Endothelial cell of umbilical vein (primary cell): ENCODE results near the gene GRK5. TPM values are rescaled to one million over a fixed set of nuclear protein-coding genes. Genes with fewer than 3 reads are reported as not detected.

Experiments
- BruUV-seq: library from RNA; stranded (reverse); fragments of 400-500 nt; replicated peaks from 2 replicates; lab custom pipeline; 2021; lab: Mats Ljungman, UMichigan
- CTCF ChIA-PET: fragments of 300-600, 350-600 bp; sonication (Branson Sonifier 250); formaldehyde crosslinking; loops from one replicate; lab custom pipeline; 2021; ENCODE audit warnings: antibody characterized with exemption, inconsistent platforms; lab: Charles Lee
- POLR2A ChIA-PET: fragments of 300-600, 350-600 bp; sonication (Branson Sonifier 250); formaldehyde crosslinking; loops from one replicate; lab custom pipeline; 2021; ENCODE audit warnings: antibody characterized with exemption, inconsistent platforms; lab: Charles Lee
- DNase-seq: peaks from one replicate; pipeline ENCODE4 v3.0.0-alpha.2; 2011; ENCODE audit warnings: low read depth, low spot score
- FAIRE-seq: peaks from 2 replicates; lab custom pipeline; 2011; peaks lifted over from hg19 to GRCh38; lab: Jason Lieb, UNC
- H2AFZ ChIP-seq: 2 replicates; pipeline ENCODE4 v1.6.0; 2012; ENCODE audit warnings: low read depth, low read length, control low read depth, inconsistent platforms
- H3K27ac ChIP-seq: 2 replicates; pipeline ENCODE4 v1.5.1; 2011; ENCODE audit warnings: low read depth, mild to moderate bottlenecking, control low read depth, low read length, moderate library complexity; ENCODE audit not compliant: insufficient read depth
- H3K27me3 ChIP-seq, 2 experiments: 2 replicates each; pipeline versions ENCODE4 v1.6.0 to v1.6.1; 2011; ENCODE audit warnings: low read length in 2 of 2, mixed read lengths in 1 of 2; ENCODE audit not compliant: control insufficient read depth in 2 of 2, insufficient read depth in 2 of 2
- H3K36me3 ChIP-seq, 2 experiments: 2 replicates in 1 of 2; 3 replicates in 1 of 2; pipeline ENCODE4 v1.5.1; 2011; ENCODE audit warnings: low read length in 2 of 2, mild to moderate bottlenecking in 1 of 2, moderate library complexity in 1 of 2; ENCODE audit not compliant: control insufficient read depth in 2 of 2, insufficient read depth in 2 of 2; ENCODE audit errors: extremely low read depth in 1 of 2
- H3K4me1 ChIP-seq: 3 replicates; pipeline ENCODE4 v1.5.1; 2011; ENCODE audit warnings: mild to moderate bottlenecking, low read length; ENCODE audit not compliant: control insufficient read depth, insufficient read depth; ENCODE audit errors: extremely low read depth
- H3K4me2 ChIP-seq: 2 replicates; pipeline ENCODE4 v1.6.1; 2011; ENCODE audit warnings: low read length, control low read depth, mixed read lengths; ENCODE audit not compliant: insufficient read depth
- H3K4me3 ChIP-seq, 3 experiments: fragments of 200-600 bp in 1 of 3; sonication (generic), shearing (Covaris generic) in 1 of 3; replicated peaks in 1 of 3; 2 replicates each; pipeline ENCODE4 v1.5.1; 2011 to 2016; ENCODE audit warnings: control low read depth in 3 of 3, low read length in 3 of 3, mild to moderate bottlenecking in 2 of 3, inconsistent platforms in 1 of 3, low read depth in 1 of 3, moderate library complexity in 1 of 3; ENCODE audit not compliant: insufficient read depth in 1 of 3
- H3K79me2 ChIP-seq: 2 replicates; pipeline ENCODE4 v1.6.0; 2012; ENCODE audit warnings: low read length, inconsistent platforms; ENCODE audit not compliant: control insufficient read depth, insufficient read depth
- H3K9ac ChIP-seq: replicated peaks from 2 replicates; pipeline ENCODE3; 2011; ENCODE audit warnings: low read length, control low read depth; ENCODE audit not compliant: insufficient read depth; ENCODE audit errors: extremely low read depth
- H3K9me1 ChIP-seq: replicated peaks from 3 replicates; pipeline ENCODE4 v1.6.0; 2011; ENCODE audit warnings: mild to moderate bottlenecking, low read length; ENCODE audit not compliant: control insufficient read depth, insufficient read depth; ENCODE audit errors: extremely low read depth
- H3K9me3 ChIP-seq: replicated peaks from 2 replicates; pipeline ENCODE4 v1.5.1; 2012; ENCODE audit warnings: low read length, inconsistent platforms; ENCODE audit not compliant: control insufficient read depth, insufficient read depth
- H4K20me1 ChIP-seq: replicated peaks from 2 replicates; pipeline ENCODE3; 2011; ENCODE audit warnings: mild to moderate bottlenecking, low read length; ENCODE audit not compliant: control insufficient read depth, insufficient read depth; ENCODE audit errors: extremely low read depth
- CTCF ChIP-seq, 2 donors: IDR thresholded peaks; 1 replicate in 1 of 2; 2 replicates in 1 of 2; pipeline ENCODE4 v1.5.1; 2011; ENCODE audit warnings: low read length in 2 of 2, mild to moderate bottlenecking in 2 of 2, moderate library complexity in 2 of 2, control low read depth in 1 of 2, inconsistent platforms in 1 of 2, low read depth in 1 of 2; ENCODE audit not compliant: insufficient read depth in 1 of 2; ENCODE audit errors: extremely low read depth in 1 of 2
- EZH2 ChIP-seq: IDR thresholded peaks from 2 replicates; pipeline ENCODE4 v1.6.1; 2012; ENCODE audit warnings: borderline replicate concordance, low read depth, mild to moderate bottlenecking, moderate library complexity, low read length, inconsistent platforms; ENCODE audit not compliant: severe bottlenecking
- GATA2 ChIP-seq: IDR thresholded peaks from 2 replicates; pipeline ENCODE4 v1.7.0; 2011; ENCODE audit warnings: low read depth, mild to moderate bottlenecking, moderate library complexity, mixed read lengths, low read length; ENCODE audit not compliant: insufficient read length, insufficient read depth
- JUN ChIP-seq: IDR thresholded peaks from 2 replicates; pipeline ENCODE4 v1.6.1; 2011; ENCODE audit warnings: borderline replicate concordance, low read depth; ENCODE audit not compliant: insufficient read length, insufficient read depth
- POLR2A ChIP-seq: IDR thresholded peaks from 2 replicates; pipeline ENCODE4 v1.6.1; 2012; ENCODE audit warnings: low read depth, mild to moderate bottlenecking, control low read depth, low read length
- POLR2AphosphoS5 ChIP-seq: IDR thresholded peaks from 2 replicates; pipeline ENCODE4 v1.6.1; 2012; ENCODE audit warnings: low read depth, mild to moderate bottlenecking, control low read depth, low read length, moderate library complexity; ENCODE audit not compliant: insufficient read depth
- dilution Hi-C: fragments of 300-500 bp; cut with MboI; formaldehyde crosslinking; loops from one replicate; pipeline ENCODE4 v1.15.0; 2019; ENCODE audit warnings: low sequenced_read_pairs; ENCODE audit not compliant: extremely low pct_ligation_motif_present
- intact Hi-C: fragments of 100-400 bp; cut with micrococcal nuclease; formaldehyde crosslinking; loops from one replicate; pipeline ENCODE4 v1.10.0; 2022
- polyA plus RNA-seq, 4 experiments: library from polyadenylated mRNA; depleted of rRNA in 3 of 4; stranded (reverse) in 3 of 4; unstranded in 1 of 4; fragments of >200 nt; gene quantifications; 2 replicates each; pipeline versions ENCODE4 v1.2.1 to v1.2.3, GENCODE V29; 2011 to 2012; ENCODE audit warnings: missing spikeins in 1 of 4
- total RNA-seq: library from RNA; stranded (reverse); gene quantifications from 2 replicates; pipeline ENCODE4 v1.2.3, GENCODE V29; 2021
- TF ChIP-seq, protein P1 (sequence below): IDR thresholded peaks from 2 replicates; pipeline ENCODE4 v1.6.1; 2011; ENCODE audit not compliant: insufficient read depth, insufficient read length

Gene GRK5
- total and polyA plus RNA-seq, 2 donors (not counting 3 experiments of a cell fraction or from before 2014, with no cell fraction given), result 13.1 to 29.5 TPM

DNA sequence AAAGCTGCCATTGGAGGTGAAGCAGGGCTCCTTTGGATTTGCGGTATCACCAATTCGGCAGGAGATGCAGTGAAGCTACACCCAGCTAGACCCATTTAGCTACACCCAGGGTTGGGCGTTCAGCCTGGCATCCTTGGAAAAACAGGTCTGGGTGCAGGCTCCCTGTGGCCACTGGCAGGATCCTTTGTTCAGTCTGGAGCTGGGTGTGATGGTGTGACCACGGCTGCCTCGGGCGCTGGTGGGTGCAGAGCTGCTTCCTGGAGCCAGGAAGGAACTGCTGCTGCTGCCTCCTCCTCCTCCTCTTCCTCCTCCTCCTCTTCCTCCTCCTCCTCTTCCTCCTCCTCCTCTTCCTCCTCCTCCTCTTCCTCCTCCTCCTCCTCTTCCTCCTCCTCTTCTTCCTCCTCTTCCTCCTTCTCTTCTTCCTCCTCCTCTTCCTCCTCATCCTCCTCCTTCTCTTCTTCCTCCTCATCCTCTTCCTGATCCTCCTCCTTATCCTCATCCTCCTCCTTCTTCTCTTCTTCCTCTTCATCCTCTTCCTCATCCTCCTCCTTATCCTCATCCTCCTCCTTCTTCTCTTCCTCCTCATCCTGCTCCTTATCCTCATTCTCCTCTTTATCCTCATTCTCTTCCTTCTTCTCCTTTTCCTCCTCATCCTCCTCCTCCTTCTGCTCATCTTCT lies 84.0 kb downstream of the GRK5 start:
- ChIA-PET POLR2A (no interaction called here), CTCF (interaction anchor here (0.8 to 1.4 kb wide), 2 partner anchors 82 to 125 kb away, joined by 3 read pairs; no protein-coding TSS in a partner anchor)
- Histone ChIP-seq H3K9ac (no peak overlapping the region), H3K4me2 (no peak overlapping the region), H2AFZ (no peak overlapping the region), H3K4me1 (peaks cover 2% of the 10 kb centered on the region), H3K79me2 (no peaks in the 10 kb centered on the region), H3K9me1 (no peaks in the 10 kb centered on the region), H3K27me3 (no peaks in the 10 kb centered on the region), H3K27ac (no peak overlapping the region), H3K36me3 (no peaks in the 10 kb centered on the region), H3K4me3 (no peak overlapping the region), H4K20me1 (no peaks in the 10 kb centered on the region), H3K9me3 (no peaks in the 10 kb centered on the region)
- TF ChIP-seq, protein P1, sequence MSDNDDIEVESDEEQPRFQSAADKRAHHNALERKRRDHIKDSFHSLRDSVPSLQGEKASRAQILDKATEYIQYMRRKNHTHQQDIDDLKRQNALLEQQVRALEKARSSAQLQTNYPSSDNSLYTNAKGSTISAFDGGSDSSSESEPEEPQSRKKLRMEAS, result no peak
- no peak for TF ChIP-seq POLR2A
- TF ChIP-seq EZH2, result no peak
- no peak for TF ChIP-seq GATA2
- TF ChIP-seq POLR2AphosphoS5, result no peak
- TF ChIP-seq CTCF (IDR thresholded peaks at IDR 0.05; ENCODE audit: extremely low read depth in 1 of 2, insufficient read depth in 1 of 2, low read depth in 1 of 2, low read length in 2 of 2), result no peak
- TF ChIP-seq JUN, result no peak
- no TSS peak for BruUV-seq
- dilution Hi-C loops (no loop called here), intact Hi-C loops (no loop called here)
- no peak for FAIRE-seq
- no peak for DNase-seq
